ENCODE results near the gene SPOCK1. TPM values are rescaled to one million over a fixed set of nuclear protein-coding genes. Genes with fewer than 3 reads are reported as not detected.
A peak's percentile ranks its signal among the peaks of the same experiment; 100 is the strongest.

The SPOCK1 gene
- total RNA-seq, 1 experiment from 2014 or later: 10.9 TPM

DNA sequence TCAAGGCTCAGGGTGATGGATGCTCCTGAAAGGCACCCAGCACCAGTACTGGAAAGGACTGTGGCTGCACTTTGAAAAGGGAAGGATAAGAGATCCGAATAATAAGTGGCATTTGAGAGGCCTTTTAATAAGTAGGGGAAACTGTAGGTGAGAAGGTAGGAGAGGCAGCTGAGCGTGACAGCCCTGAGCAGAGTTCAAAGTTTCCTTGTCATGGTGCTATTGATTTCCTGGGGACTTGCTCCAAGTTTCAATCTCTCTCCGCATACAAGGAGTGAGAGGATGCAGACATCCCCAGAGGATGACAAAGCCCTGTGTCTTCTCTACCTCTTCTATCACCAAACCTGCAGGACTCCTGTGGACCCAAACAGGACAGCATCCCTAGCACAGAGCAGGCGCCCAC, 354.5 kb downstream of the SPOCK1 start:
- no peaks in the 10 kb centered on the region for H4K20me1 ChIP-seq (ENCODE audit: control insufficient read depth, insufficient read depth, insufficient read length)
- no peaks in the 10 kb centered on the region for H3K79me1 ChIP-seq (ENCODE audit: insufficient read depth, low read depth, low read length, poor library complexity, severe bottlenecking)
- no peak overlapping the region for H2AFZ ChIP-seq (ENCODE audit: low read length)
- Mint-ChIP-seq H3K4me3 (no peak overlapping the region), H3K36me3 (ENCODE audit: insufficient read depth in 1 of 3, low read depth in 3 of 3) (no peaks in the 10 kb centered on the region), H3K9me3 (no peaks in the 10 kb centered on the region; a peak in 1 of 5 replicates), H3K27me3 (ENCODE audit: low read depth) (no peaks in the 10 kb centered on the region), H3K27ac (peak overlapping the region in 1 of 3 experiments; percentile 45; a peak in 1 of 7 replicates), H3K4me1 (peaks cover 28 to 35% of the 10 kb centered on the region in 2 experiments)
- H3K9me3 ChIP-seq (ENCODE audit: control insufficient read depth, low read depth, low read length): no peaks in the 10 kb centered on the region
- H3K4me2 ChIP-seq (ENCODE audit: insufficient read depth, insufficient read length, low read length): no peak overlapping the region
- no peak overlapping the region for H2BK15ac ChIP-seq (ENCODE audit: low read depth, low read length)
- no peak overlapping the region for H3K18ac ChIP-seq (ENCODE audit: insufficient read length, low read depth, low read length)
- H3K9ac ChIP-seq (ENCODE audit: extremely low read depth, insufficient read length, low read length): no peak overlapping the region
- no peak overlapping the region for H3K27ac ChIP-seq (ENCODE audit: insufficient read length, low read depth, low read length)
- no CpG with 5 or more reads among the region's 4 CpGs for WGBS (ENCODE audit: extremely low coverage, insufficient read length, low lambda C conversion rate)
- H3T11ph ChIP-seq (ENCODE audit: low read length): no peak overlapping the region
- H2BK12ac ChIP-seq (ENCODE audit: insufficient read length, low read depth, low read length): no peak overlapping the region
- no peak overlapping the region for H2BK120ac ChIP-seq (ENCODE audit: low read depth, low read length, poor library complexity, severe bottlenecking)
- TF ChIP-seq, protein P1, sequence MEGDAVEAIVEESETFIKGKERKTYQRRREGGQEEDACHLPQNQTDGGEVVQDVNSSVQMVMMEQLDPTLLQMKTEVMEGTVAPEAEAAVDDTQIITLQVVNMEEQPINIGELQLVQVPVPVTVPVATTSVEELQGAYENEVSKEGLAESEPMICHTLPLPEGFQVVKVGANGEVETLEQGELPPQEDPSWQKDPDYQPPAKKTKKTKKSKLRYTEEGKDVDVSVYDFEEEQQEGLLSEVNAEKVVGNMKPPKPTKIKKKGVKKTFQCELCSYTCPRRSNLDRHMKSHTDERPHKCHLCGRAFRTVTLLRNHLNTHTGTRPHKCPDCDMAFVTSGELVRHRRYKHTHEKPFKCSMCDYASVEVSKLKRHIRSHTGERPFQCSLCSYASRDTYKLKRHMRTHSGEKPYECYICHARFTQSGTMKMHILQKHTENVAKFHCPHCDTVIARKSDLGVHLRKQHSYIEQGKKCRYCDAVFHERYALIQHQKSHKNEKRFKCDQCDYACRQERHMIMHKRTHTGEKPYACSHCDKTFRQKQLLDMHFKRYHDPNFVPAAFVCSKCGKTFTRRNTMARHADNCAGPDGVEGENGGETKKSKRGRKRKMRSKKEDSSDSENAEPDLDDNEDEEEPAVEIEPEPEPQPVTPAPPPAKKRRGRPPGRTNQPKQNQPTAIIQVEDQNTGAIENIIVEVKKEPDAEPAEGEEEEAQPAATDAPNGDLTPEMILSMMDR (conservative IDR thresholded peaks at IDR 0.05): no peak
- no peak overlapping the region for H4K8ac ChIP-seq (replicated peaks; ENCODE audit: insufficient read length, low read depth, low read length)
- no peak overlapping the region for H3K56ac ChIP-seq (ENCODE audit: insufficient read length, low read depth, low read length)
- H3K23me2 ChIP-seq (ENCODE audit: insufficient read length, low read depth, low read length, poor library complexity, severe bottlenecking): no peaks in the 10 kb centered on the region
- no peaks in the 10 kb centered on the region for H3K79me2 ChIP-seq (ENCODE audit: insufficient read depth, low read length)
- H2BK20ac ChIP-seq (ENCODE audit: low read depth, low read length, poor library complexity, severe bottlenecking): no peak overlapping the region
- no peak overlapping the region for H2BK5ac ChIP-seq (ENCODE audit: insufficient read length, low read length)
- no peak overlapping the region for H4K91ac ChIP-seq (ENCODE audit: insufficient read length, low read depth, low read length)
- H3K4ac ChIP-seq (ENCODE audit: low read depth, low read length): no peak overlapping the region
- no peak overlapping the region for H3K23ac ChIP-seq (ENCODE audit: insufficient read length, low read depth, low read length)
- no peak for DNase-seq
- H2AK5ac ChIP-seq (ENCODE audit: insufficient read length, low read length): no peak overlapping the region
- H3K4me1 ChIP-seq (ENCODE audit: insufficient read depth, low read length): peaks cover 4% of the 10 kb centered on the region; the same call in 1 of the 2 replicates
- H4K5ac ChIP-seq (ENCODE audit: insufficient read length, low read depth, low read length): no peak overlapping the region
- no peaks in the 10 kb centered on the region for H3K27me3 ChIP-seq (ENCODE audit: insufficient read depth, low read length)
- no peak overlapping the region for H3K14ac ChIP-seq (ENCODE audit: insufficient read depth, low read length)

Measured in H9 (cell line).